Astrocyte (in vitro differentiated cells and primary cell): Measurements from ENCODE around the gene KLHL17. TPM values are rescaled to one million over a fixed set of nuclear protein-coding genes. Genes with fewer than 3 reads are reported as not detected.

ENCODE experiments used
- DNase-seq: peaks from one replicate; pipeline ENCODE4 v3.0.0-alpha.2; 2010; ENCODE audit warnings: low read depth
- FAIRE-seq: peaks from 2 replicates; lab custom pipeline; 2011; peaks lifted over from hg19 to GRCh38; lab: Jason Lieb, UNC
- H2AFZ ChIP-seq: 2 replicates; pipeline ENCODE4 v1.6.0; 2012; ENCODE audit warnings: low read depth, low read length, inconsistent platforms
- H3K27ac ChIP-seq: 2 replicates; pipeline ENCODE4 v1.5.1; 2011; ENCODE audit warnings: low read depth, low read length, inconsistent platforms
- H3K27me3 ChIP-seq: 2 replicates; pipeline ENCODE4 v1.6.0; 2011; ENCODE audit warnings: low read length, inconsistent platforms; ENCODE audit not compliant: insufficient read depth
- H3K36me3 ChIP-seq: 2 replicates; pipeline ENCODE4 v1.5.1; 2011; ENCODE audit warnings: low read length, inconsistent platforms; ENCODE audit not compliant: insufficient read depth
- H3K4me1 ChIP-seq: 2 replicates; pipeline ENCODE4 v1.5.1; 2011; ENCODE audit warnings: low read length, inconsistent platforms; ENCODE audit not compliant: insufficient read depth
- H3K4me2 ChIP-seq: 2 replicates; pipeline ENCODE4 v1.6.0; 2012; ENCODE audit warnings: low read length, inconsistent platforms
- H3K4me3 ChIP-seq: 2 replicates; pipeline ENCODE4 v1.5.1; 2011; ENCODE audit warnings: low read depth, mild to moderate bottlenecking, low read length, inconsistent platforms; ENCODE audit not compliant: insufficient read depth
- H3K79me2 ChIP-seq: 2 replicates; pipeline ENCODE4 v1.6.0; 2012; ENCODE audit warnings: mild to moderate bottlenecking, low read length, inconsistent platforms; ENCODE audit not compliant: insufficient read depth
- H3K9ac ChIP-seq: 2 replicates; pipeline ENCODE4 v1.6.0; 2012; ENCODE audit warnings: mild to moderate bottlenecking, low read length, inconsistent platforms
- H3K9me3 ChIP-seq: 2 replicates; pipeline ENCODE4 v1.5.1; 2012; ENCODE audit warnings: low read depth, mild to moderate bottlenecking, low read length, inconsistent platforms; ENCODE audit not compliant: insufficient read depth
- H4K20me1 ChIP-seq: 2 replicates; pipeline ENCODE4 v1.6.0; 2012; ENCODE audit warnings: low read length, inconsistent platforms; ENCODE audit not compliant: insufficient read depth
- H3K27ac Mint-ChIP-seq: one replicate; pipeline ENCODE4 v1.8.0; 2021; ENCODE audit warnings: mild to moderate bottlenecking, mixed read lengths; ENCODE audit not compliant: unreplicated experiment
- H3K27me3 Mint-ChIP-seq: one replicate; pipeline ENCODE4 v1.8.0; 2021; ENCODE audit warnings: low read depth, mixed read lengths; ENCODE audit not compliant: unreplicated experiment
- H3K36me3 Mint-ChIP-seq: one replicate; pipeline ENCODE4 v1.8.0; 2021; ENCODE audit warnings: low read depth, mixed read lengths; ENCODE audit not compliant: unreplicated experiment
- H3K4me1 Mint-ChIP-seq: one replicate; pipeline ENCODE4 v1.8.0; 2021; ENCODE audit warnings: low read depth, mixed read lengths; ENCODE audit not compliant: unreplicated experiment
- H3K4me3 Mint-ChIP-seq: one replicate; pipeline ENCODE4 v1.8.0; 2021; ENCODE audit warnings: mild to moderate bottlenecking, moderate library complexity, mixed read lengths; ENCODE audit not compliant: unreplicated experiment
- H3K9me3 Mint-ChIP-seq: one replicate; pipeline ENCODE4 v1.8.0; 2021; ENCODE audit warnings: mild to moderate bottlenecking, mixed read lengths; ENCODE audit not compliant: unreplicated experiment
- CTCF ChIP-seq: IDR thresholded peaks from 2 replicates; pipeline ENCODE4 v1.5.1; 2011; ENCODE audit warnings: low read depth, mild to moderate bottlenecking, inconsistent platforms, low read length, moderate library complexity; ENCODE audit not compliant: insufficient read depth
- EZH2 ChIP-seq: IDR thresholded peaks from 2 replicates; pipeline ENCODE4 v1.6.1; 2012; ENCODE audit warnings: mild to moderate bottlenecking, low read length, inconsistent platforms; ENCODE audit not compliant: insufficient read depth
- total RNA-seq: library from RNA; stranded (reverse); gene quantifications from 2 replicates; pipeline ENCODE4 v1.2.1, GENCODE V29; 2021

KLHL17 gene
- total RNA-seq, 1 donor from 2014 or later: 25.9 TPM

GRCh38 chr1:982765-983436 lies 22.5 kb downstream of the KLHL17 start:
- Histone ChIP-seq H3K4me2 (no peak overlapping the region), H3K9ac (no peak overlapping the region), H3K4me1 (no peaks in the 10 kb centered on the region), H3K4me3 (no peak overlapping the region), H4K20me1 (no peaks in the 10 kb centered on the region), H3K79me2 (no peaks in the 10 kb centered on the region), H3K27me3 (peaks cover 4% of the 10 kb centered on the region), H3K27ac (no peak overlapping the region), H2AFZ (no peak overlapping the region), H3K36me3 (no peaks in the 10 kb centered on the region), H3K9me3 (no peaks in the 10 kb centered on the region)
- Mint-ChIP-seq H3K9me3 (no peaks in the 10 kb centered on the region), H3K27ac (no peak overlapping the region), H3K4me3 (peak overlapping the region; percentile 1), H3K36me3 (no peaks in the 10 kb centered on the region), H3K4me1 (no peaks in the 10 kb centered on the region), H3K27me3 (peaks cover 46% of the 10 kb centered on the region)
- no peak for FAIRE-seq
- TF ChIP-seq EZH2 (no peak), CTCF (no peak)
- DNase-seq: no peak

GRCh38 chr1:983798-984475 lies 23.6 kb downstream of the KLHL17 start:
- H3K27ac Mint-ChIP-seq: no peak overlapping the region
- H3K27me3 Mint-ChIP-seq: peaks cover 51% of the 10 kb centered on the region
- DNase-seq: no peak

More at GRCh38 chr1:983798-984475, 23.6 kb downstream of the KLHL17 start:
- Histone ChIP-seq H3K9me3 (no peaks in the 10 kb centered on the region), H3K4me3 (no peak overlapping the region), H3K4me1 (no peaks in the 10 kb centered on the region), H3K9ac (no peak overlapping the region), H4K20me1 (no peaks in the 10 kb centered on the region), H2AFZ (peak overlapping the region; percentile 52), H3K79me2 (no peaks in the 10 kb centered on the region), H3K36me3 (no peaks in the 10 kb centered on the region), H3K27me3 (peaks cover 4% of the 10 kb centered on the region), H3K4me2 (peak overlapping the region; percentile 79), H3K27ac (no peak overlapping the region)
- Mint-ChIP-seq H3K4me3 (no peak overlapping the region), H3K4me1 (no peaks in the 10 kb centered on the region), H3K9me3 (peaks cover 8% of the 10 kb centered on the region), H3K36me3 (no peaks in the 10 kb centered on the region)
- no peak for FAIRE-seq
- TF ChIP-seq EZH2: no peak
- TF ChIP-seq CTCF: peak; percentile 25
